Stimulated activated effector memory CD8-positive, alpha-beta T cell treated with anti-CD3 and anti-CD28 coated beads, Interleukin-12 subunit alpha, Interleukin-12 subunit beta, amount 100 ng/mL, for 72 hours (primary cell): ENCODE results near the gene C1orf105.
"Not testable (repeated sequence)": the region's sequence is repeated elsewhere in the genome, so short reads cannot be mapped to it uniquely, and the experiment has no call there.

Experiments
- ATAC-seq: fragments of 150-1000 bp; cut with Tn5 transposase; 2 replicates; pipeline ENCODE4 v1.10.0; 2021
- DNase-seq, 2 donors: peaks; one replicate each; pipeline ENCODE4 v3.0.0; 2021 to 2022; ENCODE audit warnings: low spot score in 2 of 2
- H3K27ac Mint-ChIP-seq: one replicate; pipeline ENCODE4 v1.8.0; 2022; ENCODE audit warnings: mild to moderate bottlenecking, mixed read lengths
- H3K36me3 Mint-ChIP-seq: one replicate; pipeline ENCODE4 v1.8.0; 2022; ENCODE audit warnings: mild to moderate bottlenecking, mixed read lengths
- H3K4me1 Mint-ChIP-seq: one replicate; pipeline ENCODE4 v1.8.0; 2022; ENCODE audit warnings: mixed read lengths
- H3K4me3 Mint-ChIP-seq: one replicate; pipeline ENCODE4 v1.8.0; 2022; ENCODE audit warnings: mild to moderate bottlenecking, mixed read lengths
- H3K9me3 Mint-ChIP-seq: one replicate; pipeline ENCODE4 v1.8.0; 2022; ENCODE audit warnings: mixed read lengths

C1orf105 gene

DNA sequence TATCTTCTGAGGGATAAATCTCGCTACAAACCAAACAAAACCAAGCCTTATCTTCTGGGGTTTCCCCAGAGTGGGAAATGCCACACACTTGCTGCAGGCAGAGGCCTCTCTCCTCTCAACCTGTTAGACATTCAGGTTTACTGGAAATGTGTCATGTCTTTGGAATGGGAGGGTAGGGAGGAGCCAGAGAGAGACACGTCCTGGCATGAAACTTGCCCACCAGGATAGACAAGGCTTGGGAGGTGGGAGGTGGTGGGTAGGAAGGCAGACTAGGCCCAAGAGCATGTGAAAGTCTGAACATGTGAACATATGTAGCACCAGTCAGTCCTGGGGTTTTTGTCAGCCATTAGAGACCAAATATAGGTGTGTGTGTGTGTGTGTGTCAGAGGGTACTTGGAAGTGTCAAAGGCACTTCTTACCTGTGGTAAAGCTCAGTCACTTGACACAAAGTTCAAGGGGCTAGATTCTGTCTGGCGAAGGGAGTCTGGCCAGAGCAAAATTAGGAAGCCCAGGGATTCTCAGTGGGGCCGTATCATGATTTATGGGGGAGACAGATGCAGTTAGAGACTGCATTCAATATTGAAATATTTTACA, 55.8 kb downstream of the C1orf105 start:
- Mint-ChIP-seq H3K4me1 (no peaks in the 10 kb centered on the region), H3K4me3 (no peak overlapping the region), H3K36me3 (no peaks in the 10 kb centered on the region), H3K9me3 (no peaks in the 10 kb centered on the region), H3K27ac (no peak overlapping the region)
- ATAC-seq: no peak
- DNase-seq: no peak

DNA sequence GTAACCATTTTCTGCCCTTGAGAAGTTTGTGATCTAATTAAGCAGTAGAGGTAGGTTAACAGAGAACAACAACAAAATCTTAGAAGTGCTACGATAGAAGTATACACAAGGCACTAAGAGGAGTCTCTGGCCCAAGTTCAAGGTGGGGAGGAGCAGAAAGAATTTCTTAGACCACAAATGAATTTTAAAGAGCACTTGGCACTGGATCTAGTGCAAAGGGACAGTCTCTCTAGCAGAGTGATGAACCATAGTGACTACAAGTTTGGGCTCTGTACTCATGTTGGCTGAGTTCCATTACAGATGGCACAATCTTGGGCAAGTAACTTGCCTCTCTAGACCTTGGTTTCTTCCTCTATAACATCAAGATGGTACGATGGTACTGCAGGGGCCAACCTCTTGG, 56.7 kb downstream of the C1orf105 start:
- Mint-ChIP-seq H3K4me3 (no peak overlapping the region), H3K4me1 (no peaks in the 10 kb centered on the region), H3K27ac (no peak overlapping the region), H3K9me3 (no peaks in the 10 kb centered on the region), H3K36me3 (no peaks in the 10 kb centered on the region)
- ATAC-seq (no peak), DNase-seq (no peak)

DNA sequence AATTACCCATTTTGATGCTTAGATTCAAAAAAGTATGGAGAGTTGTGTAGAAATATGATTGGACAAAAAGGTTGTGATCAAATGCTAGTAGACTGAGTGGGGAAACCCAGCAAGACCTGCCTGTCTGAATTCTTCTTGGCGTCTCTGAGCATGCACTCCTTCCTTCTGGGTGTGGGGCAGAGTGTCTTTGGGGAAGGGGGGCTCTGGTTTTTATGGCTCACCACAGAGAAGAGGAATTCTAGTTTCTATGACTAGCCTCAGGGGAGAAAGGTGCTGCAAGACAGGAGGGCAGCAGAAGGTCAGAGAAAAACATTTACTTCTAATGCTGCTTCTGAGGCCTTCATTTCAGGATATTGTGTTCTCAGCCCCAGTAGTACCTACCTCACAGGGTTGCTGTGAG, 57.3 kb downstream of the C1orf105 start:
- Mint-ChIP-seq H3K36me3 (no peaks in the 10 kb centered on the region), H3K9me3 (no peaks in the 10 kb centered on the region), H3K4me3 (no peak overlapping the region), H3K4me1 (no peaks in the 10 kb centered on the region), H3K27ac (no peak overlapping the region)
- DNase-seq: no peak
- ATAC-seq: no peak

- Mint-ChIP-seq H3K9me3 (no peaks in the 10 kb centered on the region), H3K27ac (no peak overlapping the region), H3K4me3 (no peak overlapping the region), H3K36me3 (no peaks in the 10 kb centered on the region), H3K4me1 (no peaks in the 10 kb centered on the region)
- no peak for DNase-seq
- ATAC-seq: no peak
Measured at GRCh38 chr1:172478485-172478884, 58.0 kb downstream of the C1orf105 start.

- Mint-ChIP-seq H3K27ac (no peak overlapping the region), H3K36me3 (no peaks in the 10 kb centered on the region), H3K4me1 (peaks cover 12% of the 10 kb centered on the region), H3K9me3 (peaks cover 2% of the 10 kb centered on the region), H3K4me3 (no peak overlapping the region)
- DNase-seq (no peak), ATAC-seq (no peak)
Measured at GRCh38 chr1:172480431-172480830, 59.9 kb downstream of the C1orf105 start.

- no peak overlapping the region for H3K27ac Mint-ChIP-seq
- H3K9me3 Mint-ChIP-seq: peaks cover 2% of the 10 kb centered on the region
- no peak for DNase-seq
- peaks cover 12% of the 10 kb centered on the region for H3K4me1 Mint-ChIP-seq
- no peak for ATAC-seq
- no peak overlapping the region for H3K4me3 Mint-ChIP-seq
- no peaks in the 10 kb centered on the region for H3K36me3 Mint-ChIP-seq
Measured at GRCh38 chr1:172482044-172482443, 61.6 kb downstream of the C1orf105 start.

DNA sequence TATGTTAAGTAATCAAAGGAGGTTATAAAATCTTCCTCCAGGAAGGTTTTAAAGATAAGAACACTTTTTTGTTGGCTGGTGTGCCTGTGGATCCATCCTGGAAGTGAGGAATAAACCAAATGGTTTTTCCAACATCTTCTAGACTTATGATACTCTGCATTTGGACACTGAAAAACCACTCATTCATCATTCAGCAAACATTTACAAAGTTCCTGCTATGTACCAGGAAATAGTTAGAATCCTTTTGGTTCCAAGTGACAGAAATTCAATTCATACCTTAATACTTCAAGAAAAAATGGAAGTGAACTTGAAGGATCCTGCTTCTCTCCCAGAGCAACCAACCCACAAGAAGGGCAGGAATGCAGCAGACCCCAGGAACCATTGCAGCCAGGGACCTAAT, 63.0 kb downstream of the C1orf105 start:
- H3K4me3 Mint-ChIP-seq: no peak overlapping the region
- peaks cover 2% of the 10 kb centered on the region for H3K9me3 Mint-ChIP-seq
- ATAC-seq: no peak

GRCh38 chr1:172484252-172484651, 63.8 kb downstream of the C1orf105 start:
- Mint-ChIP-seq H3K4me3 (no peak overlapping the region), H3K27ac (no peak overlapping the region), H3K4me1 (peaks cover 12% of the 10 kb centered on the region), H3K36me3 (no peaks in the 10 kb centered on the region), H3K9me3 (peaks cover 2% of the 10 kb centered on the region)
- no peak for ATAC-seq
- no peak for DNase-seq

More for the DNA sequence above, 63.0 kb downstream of the C1orf105 start:
- Mint-ChIP-seq H3K27ac (no peak overlapping the region), H3K4me1 (peaks cover 12% of the 10 kb centered on the region), H3K36me3 (no peaks in the 10 kb centered on the region)
- DNase-seq: no peak

- no peak overlapping the region for H3K27ac Mint-ChIP-seq
- DNase-seq: no peak
- no peaks in the 10 kb centered on the region for H3K36me3 Mint-ChIP-seq
- H3K4me3 Mint-ChIP-seq: no peak overlapping the region
- no peak for ATAC-seq
- peaks cover 2% of the 10 kb centered on the region for H3K9me3 Mint-ChIP-seq
- H3K4me1 Mint-ChIP-seq: peaks cover 12% of the 10 kb centered on the region
Measured at GRCh38 chr1:172485626-172486025, 65.1 kb downstream of the C1orf105 start.

DNA sequence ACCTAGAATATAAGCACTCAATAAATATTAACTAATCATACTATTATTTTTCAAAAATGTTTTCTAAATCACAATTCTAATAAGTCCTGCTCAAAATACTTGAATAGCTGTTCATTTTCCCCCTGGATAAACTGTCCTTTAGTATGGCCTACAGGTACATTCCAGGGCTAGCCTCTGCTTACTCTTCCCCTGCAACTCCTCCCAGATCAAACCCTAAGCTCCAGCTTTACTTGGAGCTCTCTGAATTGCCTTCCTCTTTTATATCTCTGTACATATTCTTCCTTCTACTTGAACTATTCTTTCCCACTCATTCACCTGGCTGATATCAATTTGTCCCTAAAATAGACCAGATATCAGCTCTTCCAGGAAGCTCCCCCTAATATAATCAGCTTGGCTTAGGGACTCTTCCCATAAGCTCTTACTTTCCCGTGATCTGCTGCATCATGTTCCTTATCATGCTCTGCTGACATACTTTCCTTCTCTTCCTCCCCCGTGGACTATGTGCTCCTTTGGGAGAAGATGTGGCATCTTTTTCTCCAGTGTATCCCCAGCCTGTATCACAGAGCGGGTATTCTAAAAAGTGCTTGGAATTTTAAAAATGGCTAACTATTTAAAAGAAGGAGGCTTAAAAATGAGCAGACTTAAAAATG, 66.4 kb downstream of the C1orf105 start:
- H3K27ac Mint-ChIP-seq: no peak overlapping the region
- no peaks in the 10 kb centered on the region for H3K36me3 Mint-ChIP-seq
- peaks cover 2% of the 10 kb centered on the region for H3K9me3 Mint-ChIP-seq

DNA sequence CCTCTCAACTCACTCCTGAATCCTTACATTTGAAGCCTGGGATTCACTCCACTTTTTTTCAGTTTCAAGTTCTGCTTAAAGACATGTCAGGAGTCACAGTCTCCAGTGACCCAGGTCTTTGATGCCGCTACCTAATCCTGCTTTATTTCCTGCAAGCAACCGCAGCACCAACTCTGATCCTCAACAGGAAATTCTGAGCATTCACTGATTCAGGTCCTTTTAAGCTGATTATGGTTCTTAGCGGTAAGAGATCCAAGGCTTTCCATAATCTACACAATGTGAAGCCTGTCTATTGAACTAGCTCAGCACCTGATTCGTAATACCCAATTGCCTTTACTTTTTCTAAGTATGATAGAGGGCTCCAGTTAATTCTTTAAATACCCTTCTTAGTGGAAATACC, 67.1 kb downstream of the C1orf105 start:
- peaks cover 2% of the 10 kb centered on the region for H3K9me3 Mint-ChIP-seq
- no peak for DNase-seq
- no peaks in the 10 kb centered on the region for H3K36me3 Mint-ChIP-seq
- H3K27ac Mint-ChIP-seq: no peak overlapping the region
- no peak overlapping the region for H3K4me3 Mint-ChIP-seq
- peaks cover 12% of the 10 kb centered on the region for H3K4me1 Mint-ChIP-seq
- ATAC-seq: no peak

More for the DNA sequence above, 66.4 kb downstream of the C1orf105 start:
- Mint-ChIP-seq H3K4me3 (no peak overlapping the region), H3K4me1 (peaks cover 12% of the 10 kb centered on the region)
- no peak for DNase-seq
- ATAC-seq: no peak

DNA sequence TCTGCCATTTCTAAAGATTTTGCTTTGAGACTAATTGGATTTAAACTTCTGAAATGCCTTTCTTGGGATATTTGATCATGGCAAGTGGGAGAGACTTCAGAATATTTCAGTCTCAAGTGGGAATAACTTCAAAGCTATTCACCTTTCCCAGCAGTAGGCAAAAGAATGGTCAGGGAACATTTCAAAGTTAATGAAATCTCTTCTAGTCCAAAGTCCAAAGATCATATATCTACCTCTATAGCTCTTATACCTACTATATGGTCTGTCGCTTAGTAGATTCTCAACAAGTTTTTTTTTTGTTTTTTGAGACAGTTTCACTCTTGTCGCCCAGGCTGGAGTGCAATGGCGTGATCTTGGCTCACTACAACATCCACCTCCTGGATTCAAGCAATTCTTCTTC, 67.9 kb downstream of the C1orf105 start:
- Mint-ChIP-seq H3K27ac (no peak overlapping the region), H3K36me3 (no peaks in the 10 kb centered on the region), H3K4me3 (no peak overlapping the region), H3K4me1 (peaks cover 12% of the 10 kb centered on the region), H3K9me3 (peaks cover 2% of the 10 kb centered on the region)
- ATAC-seq: no peak
- no peak for DNase-seq

DNA sequence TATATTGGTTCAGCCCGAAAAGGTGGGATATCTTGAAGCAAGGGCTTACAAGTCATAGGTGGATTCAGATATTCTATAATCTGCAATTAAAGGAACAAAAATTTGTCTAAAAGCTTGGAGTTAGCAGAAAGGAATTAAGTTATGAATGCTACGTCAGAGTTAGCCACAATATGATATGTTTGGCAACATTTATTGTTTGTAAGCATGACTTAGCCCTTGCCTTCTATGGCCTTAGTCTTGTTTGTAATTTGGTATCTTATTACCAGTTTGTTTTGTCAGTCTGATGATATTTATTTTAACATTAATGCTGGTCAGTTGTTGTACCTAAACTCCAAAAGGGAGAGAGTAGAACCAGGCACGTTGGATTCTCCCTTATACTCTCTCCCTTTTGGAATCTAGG, 69.4 kb downstream of the C1orf105 start:
- Mint-ChIP-seq H3K27ac (no peak overlapping the region), H3K36me3 (no peaks in the 10 kb centered on the region), H3K9me3 (peaks cover 2% of the 10 kb centered on the region), H3K4me3 (no peak overlapping the region), H3K4me1 (peaks cover 5% of the 10 kb centered on the region)
- no peak for ATAC-seq
- no peak for DNase-seq

DNA sequence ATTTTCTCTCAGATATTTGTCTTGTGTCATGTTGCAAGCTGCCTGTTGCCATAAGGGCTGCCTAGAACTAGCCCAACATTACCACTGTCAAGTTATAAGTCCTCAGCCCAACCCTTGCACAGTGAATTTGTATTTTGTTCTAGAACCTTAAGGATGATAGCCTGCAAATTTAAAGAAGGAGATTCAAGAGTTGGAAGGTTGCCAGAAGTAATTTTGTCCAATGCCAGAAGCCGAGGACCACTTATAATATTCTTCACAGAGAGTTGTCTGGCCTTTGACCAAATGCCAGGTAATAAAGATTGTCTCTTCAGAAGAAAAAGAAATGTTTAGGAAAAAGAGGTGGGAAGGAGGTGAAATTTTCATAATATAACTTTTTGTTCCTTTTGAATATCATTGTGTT, 71.9 kb downstream of the C1orf105 start:
- Mint-ChIP-seq H3K4me3 (no peak overlapping the region), H3K9me3 (no peaks in the 10 kb centered on the region), H3K4me1 (no peaks in the 10 kb centered on the region), H3K27ac (no peak overlapping the region), H3K36me3 (no peaks in the 10 kb centered on the region)
- ATAC-seq (no peak), DNase-seq (no peak)

DNA sequence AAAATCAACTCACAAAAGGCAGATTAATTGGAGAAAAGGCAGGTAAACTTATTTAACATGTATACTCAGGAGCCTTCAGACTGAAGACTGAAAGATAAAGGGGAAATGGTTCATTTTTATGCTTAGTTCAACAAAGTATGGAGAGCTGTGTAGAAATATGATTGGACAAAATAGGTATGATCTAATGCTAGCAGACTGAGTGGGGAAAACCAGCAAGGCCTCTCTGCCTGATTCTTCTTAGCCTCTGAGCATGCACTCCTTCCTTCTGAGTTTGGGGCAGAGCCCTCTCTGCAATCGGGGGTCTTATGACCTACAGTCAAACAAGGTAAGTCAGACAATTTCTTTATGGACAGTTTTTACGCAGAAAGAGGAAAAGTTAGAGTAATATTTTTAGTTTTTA, 73.7 kb downstream of the C1orf105 start:
- ATAC-seq: no peak
- Mint-ChIP-seq H3K36me3 (no peaks in the 10 kb centered on the region), H3K9me3 (no peaks in the 10 kb centered on the region), H3K4me3 (no peak overlapping the region), H3K4me1 (no peaks in the 10 kb centered on the region), H3K27ac (no peak overlapping the region)
- DNase-seq: no peak

DNA sequence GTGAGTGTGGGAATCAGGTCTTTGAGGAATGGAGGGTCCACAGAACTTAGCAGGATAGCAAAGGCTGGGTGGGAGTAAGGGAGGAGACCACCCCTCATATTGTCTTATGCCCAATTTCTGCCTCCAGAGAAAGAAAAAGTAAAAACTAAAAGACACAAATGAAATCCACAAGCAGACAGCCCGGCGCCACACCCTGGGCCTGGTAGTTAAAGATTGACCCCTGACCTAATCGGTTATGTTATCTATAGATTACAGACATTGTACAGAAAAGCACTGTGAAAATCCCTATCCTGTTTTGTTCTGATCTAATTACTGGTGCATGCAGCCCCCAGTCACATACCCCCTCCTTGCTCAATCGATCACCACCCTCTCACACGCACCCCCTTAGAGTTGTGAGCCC, 75.6 kb downstream of the C1orf105 start:
- not testable (repeated sequence) for H3K9me3 Mint-ChIP-seq, H3K27ac Mint-ChIP-seq, DNase-seq, H3K4me1 Mint-ChIP-seq, H3K4me3 Mint-ChIP-seq, H3K36me3 Mint-ChIP-seq, ATAC-seq
